Measurements from ENCODE around the gene GPRC5A.

GRCh38 chr12:12952036-12952435, 60.7 kb downstream of the GPRC5A start, which contains the start of gene GPRC5D:
- TF ChIP-seq EZH2phosphoT487 (IDR thresholded peaks at IDR 0.05; ENCODE audit: low read depth): no peak
- TF ChIP-seq CTCF (IDR thresholded peaks at IDR 0.05; ENCODE audit: low read depth, low read length): no peak
